ENCODE results near the gene MYH15. TPM values are rescaled to one million over a fixed set of nuclear protein-coding genes. Genes with fewer than 3 reads are reported as not detected.

MYH15 gene
- total RNA-seq (under 1 TPM; 0.05 to 0.70 TPM), polyA plus RNA-seq (ENCODE audit: insufficient read length in 6 of 6) (under 1 TPM; 0.21 to 0.50 (median 0.32) TPM)
- long read RNA-seq, donor 1 = 0 reads
- long read RNA-seq, donor 2 = 0 reads
- long read RNA-seq, donor 3 = 0 reads
- long read RNA-seq, donor 4, partial matches to known transcripts = 1 of 1 reads
- long read RNA-seq, donor 4, other reads (novel, unspliced or antisense) = 0 of 1 reads
- long read RNA-seq, donor 5 = 0 reads
- long read RNA-seq, donor 6 = 0 reads
- long read RNA-seq, donor 7 = 0 reads
- long read RNA-seq, donor 8 = 0 reads
- long read RNA-seq, donor 9 = 0 reads
- long read RNA-seq, donor 10 = 0 reads
- long read RNA-seq, donor 11 = 0 reads
- long read RNA-seq, donor 12 = 0 reads

GRCh38 chr3:108510496-108510895 lies at the start of gene MYH15:
TSS of gene MYH15 (minus strand) at chr3:108510596. CDS start at chr3:108510530, 66 bp downstream.
- Histone ChIP-seq H3K9me3 (no peaks in the 10 kb centered on the region), H3K36me3 (no peaks in the 10 kb centered on the region), H3K27me3 (no peaks in the 10 kb centered on the region), H3K4me1 (no peaks in the 10 kb centered on the region), H3K27ac (no peak within 1 kb of the TSS), H3K4me3 (no peak within 1 kb of the TSS)
- no peak for ATAC-seq
- no peak for DNase-seq
- TF ChIP-seq CTCF (IDR thresholded peaks at IDR 0.05) = no peak
- intact Hi-C loops (cut with DNase I) = no loop called here

DNA sequence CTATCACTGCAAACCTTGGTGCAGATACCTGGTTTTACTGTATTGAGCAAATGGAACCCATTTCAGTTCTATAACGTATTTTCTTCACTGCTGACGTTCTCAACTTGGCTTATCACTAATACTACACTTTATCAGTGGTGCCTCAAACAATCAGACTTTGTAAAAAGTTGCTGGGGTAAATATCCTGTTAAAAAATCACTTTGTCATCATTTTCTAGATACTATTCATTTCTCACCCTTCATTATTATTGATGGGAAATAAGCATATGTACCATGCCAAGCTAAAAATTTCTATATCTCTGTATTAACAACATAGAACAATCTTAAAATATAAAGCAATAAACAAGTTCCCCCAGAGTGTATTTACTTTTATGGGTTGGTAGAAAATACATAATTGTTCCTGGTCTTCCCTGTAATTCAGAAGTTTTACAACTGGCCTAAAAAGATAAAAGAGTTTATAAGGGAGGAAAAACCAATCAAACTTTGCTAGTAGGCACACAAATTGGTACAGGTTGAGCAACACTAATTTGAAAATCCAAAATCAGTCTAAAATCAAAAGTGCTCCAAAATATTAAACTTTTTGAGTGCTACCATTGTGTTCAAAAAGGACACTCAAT lies 45.7 kb upstream of the MYH15 start:
- H3K36me3 ChIP-seq = peaks cover 0 to 9% of the 10 kb centered on the region in 2 donors
- no peak for TF ChIP-seq CTCF (IDR thresholded peaks at IDR 0.05)
- no peak overlapping the region for H3K27ac ChIP-seq
- ATAC-seq (no peak), DNase-seq (no peak)
- H3K4me1 ChIP-seq = no peaks in the 10 kb centered on the region
- intact Hi-C loops (cut with DNase I) = no loop called here
- H3K9me3 ChIP-seq = no peaks in the 10 kb centered on the region
- no peak overlapping the region for H3K4me3 ChIP-seq
- H3K27me3 ChIP-seq = no peaks in the 10 kb centered on the region

- intact Hi-C loops (cut with DNase I) = loop anchor here in 1 of 2 donors (5.0 kb wide), 1 partner anchor 68 kb away; no protein-coding TSS in a partner anchor
- no peak for TF ChIP-seq CTCF (IDR thresholded peaks at IDR 0.05)
- H3K27me3 ChIP-seq = no peaks in the 10 kb centered on the region
- no peak overlapping the region for H3K4me3 ChIP-seq
- H3K27ac ChIP-seq = peak overlapping the region in 1 of 2 donors; percentile 33
- ATAC-seq (peak; percentile 79), DNase-seq (no peak)
- peaks cover 0 to 5% of the 10 kb centered on the region in 2 donors for H3K36me3 ChIP-seq
- no peaks in the 10 kb centered on the region for H3K4me1 ChIP-seq
- H3K9me3 ChIP-seq = no peaks in the 10 kb centered on the region
Measured at GRCh38 chr3:108554913-108555571, 44.6 kb upstream of the MYH15 start.

- no peak overlapping the region for H3K4me3 ChIP-seq
- no peaks in the 10 kb centered on the region for H3K4me1 ChIP-seq
- DNase-seq (no peak), ATAC-seq (no peak)
- peak overlapping the region in 1 of 2 donors; percentile 33 for H3K27ac ChIP-seq
- no peaks in the 10 kb centered on the region for H3K27me3 ChIP-seq
- H3K9me3 ChIP-seq = no peaks in the 10 kb centered on the region
- intact Hi-C loops (cut with DNase I) = loop anchor here in 1 of 2 donors (5.0 kb wide), 1 partner anchor 67 kb away; no protein-coding TSS in a partner anchor
- TF ChIP-seq CTCF (IDR thresholded peaks at IDR 0.05) = no peak
- H3K36me3 ChIP-seq = no peaks in the 10 kb centered on the region
Measured at GRCh38 chr3:108554229-108554628, 43.8 kb upstream of the MYH15 start.

Measured in left lung (tissue), 14 donors.